Stimulated activated CD4-positive, alpha-beta T cell treated with anti-CD3 and anti-CD28 coated beads, Interleukin-4, amount 100 ng/mL, for 1 hour (primary cell): ENCODE data around the gene HHAT.
A peak's percentile ranks its signal among the peaks of the same experiment; 100 is the strongest.

Experiments used
- DNase-seq: peaks from one replicate; pipeline ENCODE4 v3.0.0-alpha.2; 2020

HHAT gene

DNA sequence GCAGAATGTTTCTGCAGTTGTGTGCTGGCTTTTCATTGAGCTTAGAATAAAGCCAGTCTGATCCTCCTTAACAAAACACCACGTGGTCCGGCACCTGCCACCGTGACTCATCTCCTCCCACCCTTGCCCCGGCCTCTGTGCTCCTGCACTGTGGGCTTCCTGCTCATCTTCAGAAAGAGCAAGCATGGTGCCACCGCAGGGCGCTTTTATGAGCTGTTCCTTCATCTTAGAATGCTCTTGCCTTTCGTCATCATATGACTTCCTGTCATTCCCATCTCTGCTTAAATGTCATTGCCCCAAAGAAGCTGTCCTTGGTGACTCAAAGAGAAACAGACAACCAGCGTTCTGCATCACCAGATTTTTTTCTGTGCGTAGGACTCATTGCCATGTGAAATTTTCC lies 117.8 kb downstream of the HHAT start:
- DNase-seq: peak; percentile 80

DNA sequence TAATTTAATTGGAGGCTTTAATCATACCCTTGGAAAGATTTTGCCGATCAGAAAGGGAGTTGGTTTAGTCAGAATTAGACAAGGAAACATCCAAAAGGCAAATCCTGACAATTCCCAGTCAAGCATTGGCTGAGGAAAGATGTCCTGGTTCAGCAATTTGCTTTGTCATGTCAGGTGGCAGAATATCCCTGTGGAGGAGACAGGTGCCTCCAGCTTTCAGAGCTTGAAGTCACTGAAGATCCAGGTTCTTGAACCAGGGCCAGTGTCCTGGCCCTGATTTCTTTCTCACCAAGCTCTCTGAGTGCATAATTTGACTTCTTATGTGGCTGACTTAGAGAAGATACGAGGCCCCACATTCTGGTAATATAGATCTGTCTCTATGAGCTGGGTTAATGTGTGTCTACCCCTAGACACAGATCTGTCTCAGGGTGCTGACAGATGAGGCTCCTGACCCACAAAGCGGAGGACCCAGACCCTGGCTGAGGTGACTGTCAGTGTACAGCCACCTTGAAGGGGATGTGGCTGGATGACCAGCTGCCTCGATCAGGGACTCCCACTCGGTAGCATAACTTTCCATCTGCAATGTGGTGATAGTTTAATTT lies 118.9 kb downstream of the HHAT start:
- DNase-seq: no peak

GRCh38 chr1:210448297-210448892 lies 119.7 kb downstream of the HHAT start:
- DNase-seq: no peak

DNA sequence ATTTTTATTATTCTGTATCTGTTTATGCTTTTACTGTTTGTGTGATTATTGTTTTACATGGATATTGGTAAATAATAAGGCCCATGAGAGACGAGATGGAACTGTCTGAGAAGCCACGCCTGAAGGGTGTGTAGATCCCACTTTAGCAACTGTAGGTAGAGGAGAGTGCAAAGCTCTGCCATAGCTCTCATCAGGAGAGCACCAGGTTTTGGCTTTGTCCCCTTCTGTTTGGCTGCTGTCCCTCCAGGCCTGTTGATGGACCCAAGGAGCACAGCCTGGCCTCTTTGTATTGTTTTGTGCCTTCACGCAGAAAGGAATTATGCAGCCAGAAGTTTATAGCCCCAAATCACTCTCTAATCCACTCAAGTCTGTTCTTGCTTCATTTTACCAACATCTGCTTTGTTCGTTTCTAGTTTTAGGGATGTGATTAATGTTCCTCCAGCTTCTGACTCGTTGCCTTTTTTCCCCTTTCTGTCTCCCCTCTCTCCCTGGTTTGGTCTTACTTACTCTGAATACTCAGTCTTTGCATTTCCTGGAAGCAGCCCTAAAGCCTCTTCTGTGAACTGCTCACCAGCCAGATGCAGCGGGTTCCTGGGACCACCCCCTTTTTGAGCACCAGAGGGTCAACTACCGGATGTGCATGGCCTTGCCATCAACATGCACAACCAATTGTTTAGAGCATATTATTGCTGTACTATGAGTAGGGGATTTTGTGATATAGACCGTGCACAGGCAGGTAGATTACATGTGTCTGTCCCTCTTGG lies 127.3 kb downstream of the HHAT start:
- no peak for DNase-seq

DNA sequence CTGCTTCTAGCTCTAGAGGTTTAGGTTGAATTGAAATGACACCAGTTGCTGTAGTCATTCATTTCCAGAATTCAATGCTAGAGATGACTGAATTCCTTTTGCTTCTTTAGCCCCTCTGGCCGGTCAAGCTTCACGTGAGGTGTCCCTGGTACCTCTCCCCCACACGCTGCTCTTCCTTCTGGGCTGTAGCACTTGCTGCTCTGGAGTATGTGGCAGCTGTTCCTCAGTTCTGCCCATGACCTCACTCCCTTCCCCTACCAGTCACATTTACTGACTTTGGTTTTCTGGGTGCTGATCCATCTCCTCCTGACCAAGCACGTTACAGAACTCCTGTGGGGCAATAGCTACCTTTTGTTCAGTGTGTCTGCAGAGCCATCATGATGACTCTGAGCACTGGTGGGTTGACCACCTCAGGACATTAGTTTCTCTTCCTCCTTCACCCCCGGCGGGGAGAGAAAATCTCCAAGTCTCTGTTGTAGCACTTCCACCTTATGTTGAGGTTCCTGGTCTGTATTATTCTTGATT lies 128.1 kb downstream of the HHAT start:
- no peak for DNase-seq

GRCh38 chr1:210457568-210457967 lies 128.9 kb downstream of the HHAT start:
- DNase-seq: no peak

DNA sequence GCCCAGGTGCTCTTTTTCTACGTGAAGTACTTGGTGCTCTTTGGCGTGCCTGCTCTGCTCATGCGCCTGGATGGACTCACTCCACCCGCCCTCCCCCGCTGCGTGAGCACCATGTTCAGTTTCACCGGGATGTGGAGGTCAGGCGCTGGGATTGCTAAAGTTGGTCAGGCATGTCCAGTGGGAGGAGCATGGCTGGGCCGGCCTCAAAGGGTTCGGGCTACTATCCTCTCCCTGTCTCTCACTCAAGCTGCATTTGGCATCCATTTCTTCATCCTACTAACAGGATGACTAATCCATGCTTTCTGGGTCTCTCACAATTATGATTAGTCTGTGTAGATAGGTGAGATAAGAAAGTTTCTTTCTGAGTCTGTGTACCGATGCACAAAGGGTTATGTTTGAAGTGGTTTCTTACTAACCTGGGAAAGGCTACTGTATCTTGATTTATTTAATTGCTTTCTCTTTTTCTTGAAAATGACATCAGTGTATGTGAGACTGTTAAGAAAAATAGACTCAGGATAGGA lies 135.9 kb downstream of the HHAT start:
- no peak for DNase-seq

DNA sequence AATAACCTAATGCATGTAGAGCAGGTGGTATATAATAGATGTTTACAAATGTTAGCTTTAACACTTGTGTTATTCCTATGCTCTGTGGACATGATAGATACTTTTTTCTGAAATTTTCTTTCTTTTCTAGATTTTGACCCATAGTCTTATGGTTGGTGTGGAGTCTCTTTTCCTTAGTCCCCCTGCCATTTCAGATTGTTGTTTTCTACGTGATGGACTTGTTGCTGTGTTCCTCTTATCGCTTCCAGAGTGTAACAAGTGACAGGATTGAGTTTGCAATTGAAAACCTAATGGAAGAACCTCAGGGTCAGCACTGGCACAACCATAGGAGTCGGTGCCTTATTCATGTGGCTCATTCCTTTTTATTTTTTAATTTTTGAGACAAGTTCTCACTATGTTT lies 136.4 kb downstream of the HHAT start:
- DNase-seq: no peak

DNA sequence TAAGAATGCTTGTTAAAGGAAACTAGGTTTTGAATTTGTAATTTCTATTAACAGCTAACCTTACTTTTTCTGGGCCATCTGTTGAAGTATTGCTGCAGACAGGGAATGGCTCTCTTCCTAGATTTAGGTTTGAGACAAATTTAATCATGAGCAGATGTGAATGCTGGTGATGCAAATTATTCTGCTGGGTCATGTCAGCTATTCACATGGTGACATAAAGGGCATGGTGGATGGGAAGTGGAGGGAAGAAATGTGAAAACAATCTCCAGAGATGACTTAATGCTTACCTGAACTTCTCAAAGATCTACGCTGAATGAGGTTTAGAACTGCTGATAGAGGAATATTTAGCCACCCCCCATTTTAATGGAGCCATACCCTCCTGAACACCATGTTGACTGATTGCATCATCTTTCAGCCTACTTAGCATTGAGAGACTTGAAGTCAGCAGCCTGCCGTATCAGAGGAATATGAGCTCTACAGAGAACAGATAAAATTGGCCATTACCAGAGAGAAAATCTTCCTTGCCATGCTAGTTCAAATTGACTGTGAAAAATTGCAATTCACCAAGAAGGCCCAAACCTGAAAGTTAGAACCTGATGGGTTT lies 138.8 kb downstream of the HHAT start:
- DNase-seq: no peak

- DNase-seq: no peak
These were observed 140.7 kb downstream of the HHAT start for GRCh38 chr1:210469441-210469840.

GRCh38 chr1:210475321-210475720 lies 146.6 kb downstream of the HHAT start:
- no peak for DNase-seq

GRCh38 chr1:210475806-210476205 lies 147.1 kb downstream of the HHAT start:
- DNase-seq: no peak

DNA sequence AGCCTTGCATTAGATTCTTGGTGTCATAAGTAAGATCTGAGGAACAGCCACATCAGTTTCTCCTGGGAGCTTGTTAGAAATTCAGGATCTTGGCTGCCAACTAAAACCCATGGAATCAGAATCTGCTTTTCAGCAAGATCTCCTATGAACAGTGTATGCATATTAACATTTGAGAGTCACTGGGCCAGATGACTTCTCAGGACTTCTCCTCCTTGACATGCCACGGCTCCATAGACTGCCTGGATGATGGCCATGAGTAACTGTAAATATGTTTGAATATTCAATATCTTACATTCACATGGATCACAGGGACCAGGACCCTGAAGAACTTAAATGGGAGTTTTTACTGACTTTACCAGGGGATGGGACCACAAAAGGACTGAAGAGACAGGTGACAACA lies 148.0 kb downstream of the HHAT start:
- no peak for DNase-seq

DNA sequence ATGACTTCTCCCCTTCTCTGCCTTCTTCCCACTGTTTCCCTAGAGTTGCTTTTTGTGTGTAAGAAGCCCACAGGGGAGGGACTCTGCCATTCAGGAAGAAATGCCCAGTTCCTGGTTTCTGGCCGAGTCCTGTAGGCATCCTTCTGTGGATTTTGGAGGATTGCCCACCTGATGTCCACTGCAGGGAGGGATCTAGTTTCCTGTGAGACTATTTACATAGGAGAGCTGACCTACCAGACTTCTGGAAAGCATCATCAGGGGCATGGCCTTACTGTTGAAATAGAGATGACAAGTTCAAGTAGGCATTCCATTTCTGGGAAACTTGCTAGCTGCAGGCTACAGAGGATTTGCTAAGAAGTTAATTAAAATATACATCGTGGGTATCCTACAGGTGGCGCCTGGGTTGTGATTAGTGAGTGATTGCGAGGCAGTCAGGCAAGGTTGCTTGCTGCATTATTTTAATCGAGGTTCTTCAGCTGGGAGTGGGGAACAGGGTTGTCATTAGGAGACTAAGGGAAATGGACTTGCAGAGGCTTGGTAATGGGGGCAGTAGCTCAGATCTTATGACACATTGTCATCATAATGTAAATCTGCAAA lies 148.7 kb downstream of the HHAT start:
- no peak for DNase-seq

GRCh38 chr1:210478820-210479219 lies 150.1 kb downstream of the HHAT start:
- no peak for DNase-seq

DNA sequence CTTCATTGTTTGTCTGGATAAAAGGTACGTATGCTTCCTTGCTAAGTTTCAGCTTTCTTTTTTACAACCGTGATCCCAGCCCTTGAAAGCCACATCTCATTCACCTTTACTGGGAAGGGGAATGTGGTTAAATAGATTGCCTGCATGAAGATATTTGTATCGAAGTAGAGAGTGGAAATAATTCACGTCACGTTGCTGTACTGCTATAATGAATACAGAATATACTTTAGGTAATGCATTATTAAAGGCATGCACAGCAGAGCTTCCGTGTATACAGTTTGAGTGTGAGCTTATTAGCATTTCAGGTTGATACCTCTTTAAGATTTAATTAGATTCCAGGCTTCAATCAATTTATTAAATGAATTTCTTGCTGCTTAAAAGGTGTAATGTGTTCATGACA lies 153.8 kb downstream of the HHAT start:
- DNase-seq: no peak

GRCh38 chr1:210482945-210483617 lies 154.4 kb downstream of the HHAT start:
- DNase-seq: no peak

GRCh38 chr1:210483821-210484220 lies 155.1 kb downstream of the HHAT start:
- no peak for DNase-seq

GRCh38 chr1:210487021-210487420 lies 158.3 kb downstream of the HHAT start:
- DNase-seq: no peak

- DNase-seq: no peak
These were observed 160.8 kb downstream of the HHAT start for GRCh38 chr1:210489491-210489890.

DNA sequence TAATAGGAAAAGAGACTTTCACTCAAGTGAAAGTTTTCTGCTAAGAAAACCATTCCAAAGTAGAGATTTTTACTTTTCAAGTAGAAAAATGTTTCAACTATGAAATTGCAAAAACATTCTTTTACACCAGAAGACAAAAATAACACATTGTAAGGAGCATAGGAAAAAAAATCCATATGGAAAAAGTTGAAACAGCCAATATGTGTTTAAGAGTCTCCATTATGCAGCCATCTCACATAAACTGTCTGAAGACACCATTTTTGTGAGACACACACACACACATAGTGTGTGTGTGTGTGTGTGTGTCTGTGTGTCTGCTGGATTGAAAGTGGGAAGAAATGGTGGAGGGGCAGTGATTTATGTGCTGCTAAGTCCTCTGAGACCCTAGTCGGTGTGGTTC lies 162.1 kb downstream of the HHAT start:
- DNase-seq: no peak

GRCh38 chr1:210496063-210496462 lies 167.4 kb downstream of the HHAT start:
- DNase-seq: no peak

DNA sequence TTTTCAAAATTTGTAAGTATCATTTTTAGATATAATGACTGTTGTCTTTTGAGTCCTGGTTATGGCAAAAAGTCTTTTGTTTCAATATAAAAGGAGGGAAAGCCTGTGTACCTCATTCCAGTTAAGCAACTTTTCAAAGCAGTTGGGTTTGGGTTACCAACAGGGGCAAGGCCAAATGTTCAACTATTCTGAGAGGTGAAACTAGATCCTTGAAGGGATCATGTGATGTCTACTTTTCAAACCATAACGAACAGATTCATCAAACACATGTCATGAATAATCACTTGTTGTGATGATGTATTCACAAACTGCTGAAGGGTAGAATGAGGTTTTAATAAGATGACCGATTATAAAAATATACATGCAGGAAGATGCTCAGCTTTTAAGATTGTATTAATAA lies 171.3 kb downstream of the HHAT start:
- DNase-seq: no peak
